ENCODE data around the gene MAP3K20. TPM values are rescaled to one million over a fixed set of nuclear protein-coding genes. Genes with fewer than 3 reads are reported as not detected.
"Not testable (repeated sequence)": the region's sequence is repeated elsewhere in the genome, so short reads cannot be mapped to it uniquely, and the experiment has no call there.

MAP3K20 gene
- total and polyA plus RNA-seq, 2 of the 4 experiments (the other 2 are of a cell fraction): 27.5 to 84.4 TPM

GRCh38 chr2:173174339-173174738 is 98.7 kb downstream of the MAP3K20 start:
- H3K4ac ChIP-seq (ENCODE audit: low read depth, low read length); ATAC-seq (ENCODE audit: low read depth); H3K18ac ChIP-seq (ENCODE audit: low read depth, low read length); H2AK5ac ChIP-seq (ENCODE audit: low read depth, low read length); H3K56ac ChIP-seq (ENCODE audit: extremely low read depth, insufficient read depth, low read length); DNase-seq; H4K5ac ChIP-seq (ENCODE audit: low read depth, low read length); BruUV-seq (replicated peaks); H3K9me1 ChIP-seq (ENCODE audit: insufficient read depth, low read length); H3K9ac ChIP-seq (ENCODE audit: low read depth, low read length); H3K4me3 ChIP-seq (ENCODE audit: insufficient read depth, low read depth, low read length); H3K4me1 ChIP-seq (ENCODE audit: control insufficient read depth, insufficient read depth, low read length); intact Hi-C loops (cut with micrococcal nuclease); H2BK15ac ChIP-seq (ENCODE audit: low read depth, low read length); H3K4me2 ChIP-seq (ENCODE audit: low read depth, low read length); dilution Hi-C loops (cut with HindIII; ENCODE audit: low sequenced_read_pairs, unreplicated experiment); H2BK20ac ChIP-seq (ENCODE audit: low read depth, low read length); H3K14ac ChIP-seq (replicated peaks; ENCODE audit: low read depth, low read length); H4K8ac ChIP-seq (ENCODE audit: low read depth in 2 of 2, low read length in 2 of 2); H4K91ac ChIP-seq (ENCODE audit: insufficient read depth, low read depth, low read length); H3K23ac ChIP-seq (ENCODE audit: low read depth, low read length); H2BK120ac ChIP-seq (ENCODE audit: low read depth, low read length); CTCF ChIA-PET; H2BK5ac ChIP-seq (ENCODE audit: low read depth, low read length, poor library complexity, severe bottlenecking); in situ Hi-C loops (cut with MboI; ENCODE audit: low sequenced_read_pairs); H3K9me3 ChIP-seq (ENCODE audit: control insufficient read depth, insufficient read depth, low read length); H2AFZ ChIP-seq (replicated peaks; ENCODE audit: low read length, poor library complexity); POLR2A ChIA-PET (ENCODE audit: unreplicated experiment); H2AK9ac ChIP-seq (replicated peaks; ENCODE audit: low read depth, low read length, poor library complexity); H4K20me1 ChIP-seq (ENCODE audit: insufficient read depth, low read length); H3K27me3 ChIP-seq (ENCODE audit: control insufficient read depth, insufficient read depth, low read length); H3K36me3 ChIP-seq (ENCODE audit: control insufficient read depth, insufficient read depth, low read length); H3K27ac ChIP-seq (ENCODE audit: insufficient read depth, low read length): not testable (repeated sequence)
- WGBS, 2 experiments (ENCODE audit: extremely low coverage in 2 of 2, insufficient read length in 1 of 2): no CpG with 5 or more reads among the region's 3 CpGs
- H3K79me1 ChIP-seq (ENCODE audit: low read depth in 1 of 2, low read length in 2 of 2): peaks cover 7 to 28% of the 10 kb centered on the region in 2 experiments; a peak in 3 of 4 replicates
